Stimulated activated CD4-positive, alpha-beta T cell treated with anti-CD3 and anti-CD28 coated beads, Interleukin-4, amount 100 ng/mL, for 24 hours (primary cell): ENCODE results near the gene CIITA.
"Not testable (repeated sequence)": the region's sequence is repeated elsewhere in the genome, so short reads cannot be mapped to it uniquely, and the experiment has no call there.

Source experiments
- DNase-seq: peaks from one replicate; pipeline ENCODE4 v3.0.0-alpha.2; 2020

Gene CIITA

GRCh38 chr16:10876799-10877341, at the start of gene CIITA:
Gene CIITA, plus strand, starts transcription at chr16:10877202. Its CDS starts 129 bp downstream, at chr16:10877331.
- DNase-seq: peak; percentile 43

DNA sequence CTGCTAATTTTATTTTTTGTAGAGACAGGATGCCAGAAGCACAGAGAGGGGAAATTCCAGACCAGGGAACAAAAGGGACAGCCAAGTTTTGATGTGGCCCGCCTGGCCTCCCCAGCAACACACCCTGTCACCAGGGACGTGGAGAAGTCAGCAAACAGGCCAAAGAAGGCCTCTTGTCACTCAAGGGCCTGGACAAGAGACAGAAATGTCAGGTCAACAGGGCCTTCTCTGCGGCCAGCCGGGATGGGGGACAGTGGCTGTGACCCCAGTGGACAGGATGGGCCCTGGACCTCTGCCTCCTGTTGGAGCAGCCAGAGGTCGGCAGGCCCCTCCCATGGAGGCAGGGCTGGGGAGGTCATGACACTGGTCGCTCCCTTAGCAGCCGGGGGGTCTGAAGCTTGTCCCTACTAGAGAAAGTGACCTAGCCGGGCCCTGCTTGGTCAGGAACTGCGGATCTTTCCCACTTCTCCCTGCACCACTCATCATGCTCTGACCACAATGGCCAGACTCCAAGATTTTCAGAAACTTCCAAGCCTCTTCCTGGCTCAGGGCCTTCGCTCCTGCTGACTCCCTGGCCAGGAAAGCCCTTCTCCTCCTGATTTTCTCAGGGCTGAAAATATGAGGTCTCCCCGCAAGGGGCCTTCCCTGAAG, 49.2 kb upstream of the CIITA start:
- no peak for DNase-seq

DNA sequence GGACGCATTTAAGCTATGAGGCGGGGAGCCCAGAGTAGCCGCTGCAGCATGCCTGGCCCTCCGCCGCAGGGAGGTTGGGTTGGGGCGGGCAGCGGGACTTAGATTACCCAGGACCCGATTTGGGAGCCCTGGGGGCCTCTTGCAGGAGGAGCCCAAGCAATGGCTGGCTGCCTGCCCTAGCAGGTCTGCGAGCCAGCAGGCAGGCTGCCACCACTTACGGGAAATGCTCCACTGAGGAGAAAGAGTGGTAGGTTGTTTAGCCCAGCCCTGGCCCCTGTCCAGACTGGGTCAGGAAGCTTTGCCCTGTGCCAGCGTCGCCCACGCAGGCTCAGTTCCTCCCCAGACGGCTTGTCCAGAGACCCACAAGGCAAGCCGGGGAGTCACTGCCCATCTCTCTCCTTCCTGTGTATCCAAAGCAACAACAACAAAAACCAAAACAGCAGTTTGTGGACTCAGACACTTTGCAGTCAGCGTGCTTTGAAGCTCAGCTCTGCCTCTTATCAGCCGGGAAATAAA, 48.1 kb upstream of the CIITA start:
- no peak for DNase-seq

- DNase-seq: not testable (repeated sequence)
These were observed 47.5 kb upstream of the CIITA start for GRCh38 chr16:10829390-10830098.

- DNase-seq: not testable (repeated sequence)
These were observed 46.8 kb upstream of the CIITA start for GRCh38 chr16:10830240-10830639.

DNA sequence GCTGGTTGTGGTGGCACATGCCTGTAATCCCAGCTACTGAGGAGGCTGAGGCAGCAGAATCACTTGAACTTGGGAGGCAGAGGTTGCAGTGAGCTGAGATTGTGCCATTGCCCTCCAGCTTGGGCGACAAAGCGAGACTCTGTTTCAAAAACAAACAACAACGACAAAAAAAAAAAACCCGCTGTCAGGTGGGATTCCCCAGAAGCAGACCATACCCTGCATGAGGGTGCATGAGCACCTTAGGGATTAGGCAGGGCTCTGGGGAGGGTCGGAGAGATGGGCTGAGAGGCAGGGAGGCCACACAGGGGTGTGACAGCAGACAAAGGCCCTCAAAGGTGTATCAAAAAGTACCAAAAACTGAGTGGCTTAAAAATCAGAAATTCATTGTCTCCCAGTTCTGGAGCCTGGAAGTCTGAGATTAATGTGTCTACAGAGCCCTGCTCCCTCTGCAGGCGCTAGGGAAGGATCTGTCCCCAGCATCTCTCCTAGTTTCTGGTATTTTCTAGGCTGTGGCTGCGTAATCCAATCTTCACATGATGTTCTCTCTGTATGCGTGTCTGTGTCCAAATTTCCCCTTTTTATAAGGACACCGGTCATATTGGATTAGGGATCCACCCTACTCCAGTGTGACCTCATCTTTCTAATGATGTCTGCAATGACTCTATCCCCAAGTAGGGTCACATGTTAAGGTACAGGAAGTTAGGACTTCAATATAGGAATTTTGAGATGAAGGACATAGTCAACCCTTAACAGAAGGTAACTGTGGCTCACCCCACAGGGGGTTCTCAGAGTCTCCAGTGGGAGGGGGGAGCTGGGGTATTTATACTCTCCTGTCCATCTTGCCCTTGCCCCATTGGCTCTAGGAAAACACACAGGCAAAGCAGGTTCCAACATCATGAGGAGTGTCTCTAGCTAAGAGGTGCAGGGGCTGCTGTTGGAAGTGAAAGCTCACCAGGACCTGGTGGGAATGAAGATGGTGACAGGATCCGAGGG, 44.8 kb upstream of the CIITA start:
- no peak for DNase-seq

GRCh38 chr16:10833271-10833670, 43.7 kb upstream of the CIITA start:
- DNase-seq: no peak

DNA sequence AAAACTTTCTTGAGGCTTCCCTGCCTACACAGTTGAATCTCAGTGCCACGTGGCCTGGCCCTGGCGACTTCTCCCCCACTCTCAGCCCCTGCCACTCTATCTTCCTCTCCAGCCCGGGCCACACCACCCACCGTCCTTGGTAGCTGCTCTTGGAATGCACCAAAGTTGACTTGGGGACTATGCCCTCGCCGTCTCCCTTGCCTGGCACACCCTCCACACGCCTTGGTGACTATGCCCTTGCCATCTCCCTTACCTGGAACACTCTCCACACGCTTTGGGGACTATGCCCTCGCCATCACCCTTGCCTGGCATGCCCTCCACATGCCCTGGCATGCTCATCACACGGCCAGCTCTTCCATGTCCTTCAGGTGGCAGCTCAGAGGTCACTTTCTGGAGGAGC, 42.9 kb upstream of the CIITA start:
- no peak for DNase-seq

DNA sequence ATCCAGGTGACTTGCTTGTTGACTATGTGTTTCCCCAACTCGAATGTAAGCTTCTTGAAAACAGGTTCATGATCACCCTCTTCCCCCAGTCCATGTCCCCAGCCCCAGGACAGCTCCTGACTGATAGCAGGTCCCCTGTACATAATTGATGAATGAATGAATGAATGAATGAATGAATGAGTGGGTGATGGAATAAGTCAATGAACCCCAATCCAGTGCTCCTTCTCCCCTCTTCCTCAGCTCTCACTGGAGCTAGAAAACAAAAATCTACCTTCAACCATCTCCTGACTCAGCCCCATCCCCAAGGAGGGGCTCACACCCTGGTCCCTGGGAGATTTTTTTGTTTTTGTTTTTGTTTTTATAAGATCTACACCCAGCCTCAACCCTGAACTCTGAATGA, 42.2 kb upstream of the CIITA start:
- no peak for DNase-seq

DNA sequence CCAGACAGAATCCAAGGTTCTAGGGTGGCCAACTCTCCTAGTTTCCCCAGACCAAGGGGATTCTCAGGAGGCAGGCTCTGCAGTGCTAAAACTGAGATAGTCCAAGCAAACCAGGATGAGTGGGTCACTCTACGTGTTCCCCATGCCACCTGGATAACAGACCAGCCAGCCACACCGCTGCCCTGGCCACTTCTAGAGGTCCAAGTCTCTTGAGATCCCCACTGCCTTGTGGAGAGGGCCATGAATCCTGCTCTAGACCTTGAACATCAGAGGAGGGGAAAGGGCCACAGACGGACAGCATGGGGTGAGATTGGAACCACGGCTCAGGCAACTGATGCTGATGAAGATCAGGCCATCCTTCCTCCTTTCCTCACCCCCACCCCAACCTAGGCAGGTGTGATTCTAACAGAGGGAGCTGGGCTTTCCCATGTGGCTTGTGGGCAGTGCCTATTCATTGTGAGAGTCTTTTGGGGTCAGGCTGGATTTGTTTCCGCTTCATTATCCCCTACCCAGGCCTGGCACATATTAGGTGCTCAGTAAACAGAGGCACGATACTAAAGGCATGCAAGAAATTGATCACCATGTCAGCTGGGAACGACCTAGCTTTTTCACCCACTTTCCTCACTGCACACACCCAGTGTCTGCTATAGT, 41.6 kb upstream of the CIITA start:
- peak; percentile 7 for DNase-seq

GRCh38 chr16:10836174-10836853, 40.7 kb upstream of the CIITA start:
- DNase-seq: no peak

DNA sequence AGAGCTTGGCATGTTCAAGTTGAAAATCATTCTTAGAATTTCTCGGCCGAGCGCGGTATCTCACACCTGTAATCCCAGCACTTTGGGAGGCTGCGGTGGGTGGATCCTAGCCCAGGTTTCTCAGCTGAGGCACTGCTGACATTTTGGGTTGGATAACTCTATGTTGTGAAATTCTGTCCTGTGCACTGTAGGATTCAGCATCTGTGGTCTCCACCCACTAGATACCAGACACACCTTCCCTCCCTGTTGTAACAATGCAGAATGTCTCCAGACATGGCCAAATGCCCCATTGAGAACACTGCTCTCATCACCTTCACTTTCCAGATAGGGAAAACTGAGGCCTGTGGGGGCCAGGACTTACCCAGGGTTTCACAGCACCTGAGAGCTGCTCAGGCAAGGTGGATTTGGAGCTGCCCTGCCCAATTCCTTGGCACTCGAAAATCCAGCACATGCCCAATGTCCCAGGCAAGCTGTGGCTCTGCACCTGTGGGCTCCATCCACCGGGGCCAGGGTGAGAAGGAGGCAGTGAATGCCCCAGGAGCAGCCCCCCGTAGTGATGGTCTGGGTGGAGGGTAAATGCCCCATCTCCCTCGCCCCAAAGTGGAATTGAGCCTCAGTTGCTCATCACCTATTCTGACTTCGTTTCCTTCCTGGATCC, 38.3 kb upstream of the CIITA start:
- no peak for DNase-seq

- DNase-seq: no peak
These were observed 37.7 kb upstream of the CIITA start for GRCh38 chr16:10839279-10839666.

- DNase-seq: no peak
These were observed 36.3 kb upstream of the CIITA start for GRCh38 chr16:10840703-10841102.

GRCh38 chr16:10846213-10846998, 30.6 kb upstream of the CIITA start:
- DNase-seq: no peak

DNA sequence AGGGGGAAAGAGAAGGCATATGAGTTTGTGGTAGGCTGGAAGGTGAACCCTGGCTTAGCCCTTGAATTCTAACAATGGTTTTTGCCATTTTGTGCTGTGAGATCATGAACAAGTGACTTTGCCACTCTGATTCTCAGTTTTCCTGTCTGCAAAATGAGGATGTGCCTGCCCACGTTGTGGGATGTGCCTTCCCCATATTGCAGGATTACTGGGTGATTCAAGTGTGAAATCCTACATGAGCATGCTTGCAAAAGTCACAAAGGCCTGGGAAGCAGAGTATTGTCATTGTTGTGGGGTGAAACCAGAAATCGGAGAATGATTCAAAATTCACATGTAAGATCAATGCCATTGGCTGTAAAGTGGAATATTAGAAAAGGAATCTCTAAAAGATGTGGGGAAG, 29.8 kb upstream of the CIITA start:
- DNase-seq: no peak

- DNase-seq: no peak
These were observed 27.1 kb upstream of the CIITA start for GRCh38 chr16:10849736-10850477.

DNA sequence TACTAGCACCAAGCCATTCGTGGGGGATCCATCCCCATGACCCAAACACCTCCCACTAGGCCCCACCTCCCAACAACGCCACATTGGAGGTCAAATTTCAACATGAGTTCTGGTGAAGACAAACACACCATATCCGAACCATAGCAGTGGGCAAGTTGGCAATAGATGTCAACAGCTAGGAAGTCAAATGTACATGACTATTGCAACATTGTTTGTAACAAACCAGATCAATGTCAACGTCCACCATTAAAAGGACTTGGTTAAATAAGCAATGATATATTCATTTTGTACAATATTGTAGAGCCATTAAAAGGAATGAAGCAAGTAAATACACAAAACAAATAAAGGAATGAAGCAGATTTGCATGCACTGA, 26.5 kb upstream of the CIITA start:
- no peak for DNase-seq

DNA sequence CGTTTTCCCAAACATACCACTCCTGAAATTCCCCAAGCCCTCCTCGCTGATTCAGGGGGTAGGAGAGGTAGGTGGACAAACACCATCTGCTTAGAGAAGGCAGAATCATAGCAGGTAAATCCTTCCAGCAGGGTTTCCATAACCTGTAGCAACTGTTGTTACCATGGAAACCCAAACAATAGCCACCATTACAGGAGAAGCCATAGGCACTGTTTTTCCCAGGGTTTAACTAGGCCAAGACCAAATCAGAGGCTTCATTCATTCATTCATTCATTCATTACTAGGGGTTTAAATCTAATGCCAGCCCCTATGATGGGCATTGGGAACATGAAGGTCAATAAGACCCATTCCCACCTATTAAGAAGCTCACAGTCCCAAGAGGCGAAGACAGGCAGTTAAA, 25.5 kb upstream of the CIITA start:
- DNase-seq: no peak

- no peak for DNase-seq
These were observed 24.7 kb upstream of the CIITA start for GRCh38 chr16:10852286-10852685.
